Thyroid gland (tissue), 4 donors: ENCODE measurements around the gene PTGDS.

ENCODE experiments used
- POLR2A ChIP-seq, 2 donors: fragments of 450-650 bp; IDR thresholded peaks; one replicate each; pipeline ENCODE4 v1.6.1; 2017; ENCODE audit warnings: antibody characterized with exemption in 2 of 2, mild to moderate bottlenecking in 2 of 2, moderate library complexity in 1 of 2
- TF ChIP-seq, protein P1 (sequence below), 6 experiments: fragments of 200-600 bp in 3 of 6; fragments of 450-650 bp in 3 of 6; sonication (generic) in 3 of 6; IDR thresholded peaks; one replicate each; pipeline ENCODE4 v1.5.1; 2016 to 2019; ENCODE audit warnings: antibody characterized with exemption in 6 of 6, mild to moderate bottlenecking in 2 of 6, inconsistent platforms in 1 of 6, moderate library complexity in 1 of 6

GRCh38 chr9:137023157-137023556, 45.9 kb downstream of the PTGDS start:
- TF ChIP-seq, protein P1, sequence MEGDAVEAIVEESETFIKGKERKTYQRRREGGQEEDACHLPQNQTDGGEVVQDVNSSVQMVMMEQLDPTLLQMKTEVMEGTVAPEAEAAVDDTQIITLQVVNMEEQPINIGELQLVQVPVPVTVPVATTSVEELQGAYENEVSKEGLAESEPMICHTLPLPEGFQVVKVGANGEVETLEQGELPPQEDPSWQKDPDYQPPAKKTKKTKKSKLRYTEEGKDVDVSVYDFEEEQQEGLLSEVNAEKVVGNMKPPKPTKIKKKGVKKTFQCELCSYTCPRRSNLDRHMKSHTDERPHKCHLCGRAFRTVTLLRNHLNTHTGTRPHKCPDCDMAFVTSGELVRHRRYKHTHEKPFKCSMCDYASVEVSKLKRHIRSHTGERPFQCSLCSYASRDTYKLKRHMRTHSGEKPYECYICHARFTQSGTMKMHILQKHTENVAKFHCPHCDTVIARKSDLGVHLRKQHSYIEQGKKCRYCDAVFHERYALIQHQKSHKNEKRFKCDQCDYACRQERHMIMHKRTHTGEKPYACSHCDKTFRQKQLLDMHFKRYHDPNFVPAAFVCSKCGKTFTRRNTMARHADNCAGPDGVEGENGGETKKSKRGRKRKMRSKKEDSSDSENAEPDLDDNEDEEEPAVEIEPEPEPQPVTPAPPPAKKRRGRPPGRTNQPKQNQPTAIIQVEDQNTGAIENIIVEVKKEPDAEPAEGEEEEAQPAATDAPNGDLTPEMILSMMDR (IDR thresholded peaks at IDR 0.05), result no peak
- TF ChIP-seq POLR2A (IDR thresholded peaks at IDR 0.05), result no peak
